ENCODE results near the gene SLC39A2. TPM values are rescaled to one million over a fixed set of nuclear protein-coding genes. Genes with fewer than 3 reads are reported as not detected.

SLC39A2 gene
- 0.86 TPM in 1 of 2 replicates, not detected in the other for total RNA-seq (2011; cell fraction: chromatin; rRNA removed; ENCODE audit: low replicate concordance)
- not detected in 2 replicates for total RNA-seq (2011; cell fraction: nucleolus; rRNA removed)
- total RNA-seq (2011; cell fraction: nucleoplasm; rRNA removed) = 1.1 TPM in 1 of 2 replicates, not detected in the other
- total RNA-seq (2014; rRNA removed) (not detected in 2 replicates), total RNA-seq (2014; rRNA removed; fragmentation: Illumina TruSeq; extraction: Trizol) (not detected in 2 replicates), total RNA-seq (2015; rRNA removed; fragmentation: Illumina TruSeq; extraction: Trizol) (not detected in 2 replicates), total RNA-seq (2021) (not detected in 2 replicates), polyA plus RNA-seq (2011; rRNA removed) (0.06 and 0.07 TPM in 2 replicates), polyA plus RNA-seq (2014; fragmentation: Illumina TruSeq; extraction: Trizol) (not detected in 2 replicates), polyA plus RNA-seq (2014; fragmentation: Nextera tagmentation; extraction: Ambion mirVana) (not detected), polyA plus RNA-seq (2014; rRNA removed) (0.09 TPM in 1 of 2 replicates, not detected in the other), polyA minus RNA-seq (2011; rRNA and poly(A)+ RNA removed) (not detected in 2 replicates), Bru-seq, nascent RNA (percentile 25 among the genes with signal in this experiment), BruChase-seq, experiment 1, labeled RNA remaining after a 2-hour chase (percentile 24 among the genes with signal in this experiment), BruChase-seq, experiment 2, labeled RNA remaining after a 6-hour chase (percentile 18 among the genes with signal in this experiment)
- polyA plus RNA-seq (2011; cell fraction: cytosol; rRNA removed) = 0.10 TPM in 1 of 2 replicates, not detected in the other
- polyA plus RNA-seq (2011; cell fraction: nucleus; rRNA removed) = 0.18 and 0.20 TPM in 2 replicates
- polyA plus RNA-seq (2012) = not detected in 2 replicates
- not detected in 2 replicates for polyA minus RNA-seq (2011; cell fraction: cytosol; rRNA and poly(A)+ RNA removed)
- 0.67 TPM in 1 of 2 replicates, not detected in the other for polyA minus RNA-seq (2011; cell fraction: nucleus; rRNA and poly(A)+ RNA removed)
- long read RNA-seq, experiment 1 = 0 reads
- long read RNA-seq, experiment 2 = 0 reads
- long read RNA-seq, experiment 3 = 0 reads

GRCh38 chr14:20998674-20999366 is at the start of gene SLC39A2:
SLC39A2 (plus strand) TSS chr14:20999293; CDS start chr14:20999447, 154 bp downstream.
- Histone ChIP-seq H3K9ac (ENCODE audit: insufficient read depth in 1 of 2, low read depth in 2 of 2, low read length in 2 of 2) (no peak within 1 kb of the TSS), H4K20me1 (replicated peaks; ENCODE audit: control insufficient read depth, insufficient read depth, low read length) (no peaks in the 10 kb centered on the region), H3K79me2 (ENCODE audit: control insufficient read depth, insufficient read depth, low read length) (no peaks in the 10 kb centered on the region), H2AFZ (ENCODE audit: low read depth, low read length) (peak within 1 kb of the TSS; percentile 38; the same call in 1 of the 2 replicates), H3K4me3 (no peak within 1 kb of the TSS), H3K36me3 (ENCODE audit: control insufficient read depth, insufficient read depth, low read length) (peaks cover 29% of the 10 kb centered on the region; the same call in 2 of the 3 replicates), H3K9me1 (ENCODE audit: control insufficient read depth, insufficient read depth, low read length) (no peaks in the 10 kb centered on the region), H3K4me1 (replicated peaks in 1 of 2; ENCODE audit: control insufficient read depth in 2 of 2, insufficient read depth in 2 of 2, low read length in 2 of 2) (peaks cover 5 to 13% of the 10 kb centered on the region in 2 experiments; a peak in 3 of 5 replicates), H3K27me3 (ENCODE audit: control insufficient read depth in 2 of 2, insufficient read depth in 2 of 2, low read length in 2 of 2) (no peaks in the 10 kb centered on the region), H3K27ac (ENCODE audit: extremely low read depth, low read depth, low read length) (no peak within 1 kb of the TSS), H3K4me2 (ENCODE audit: insufficient read depth, low read length) (no peak within 1 kb of the TSS), H3K9me3 (replicated peaks; ENCODE audit: control insufficient read depth, insufficient read depth, low read depth, low read length) (no peaks in the 10 kb centered on the region)
- peak; percentile 17 to 38 (median 24) for DNase-seq (ENCODE audit: extremely low read depth in 1 of 4, low spot score in 3 of 4)
- intact Hi-C loops (cut with micrococcal nuclease) (no loop called here), in situ Hi-C loops (cut with MboI) (no loop called here)
- peak; percentile 84 for ATAC-seq
- no TSS peak for BruUV-seq (replicated peaks)
- POLR2A ChIA-PET = interaction anchor here (0.8 to 0.9 kb wide), 2 partner anchors 69 to 111 kb away, joined by 3 read pairs; no protein-coding TSS in a partner anchor
- WGBS (ENCODE audit: insufficient coverage, low coverage, missing lambda C conversion rate) = 23% methylated on average over 6 of the region's 6 CpGs
- CTCF ChIA-PET (ENCODE audit: low intra/inter-chr PET ratio) = no interaction called here
- FAIRE-seq = no peak
- TF ChIP-seq ZNF766 (CRISPR knock-in tag; conservative IDR thresholded peaks at IDR 0.05) = no peak
- no peak for TF ChIP-seq TEAD1 (CRISPR knock-in tag; IDR thresholded peaks at IDR 0.05)
- TF ChIP-seq WHSC1 (IDR thresholded peaks at IDR 0.05; ENCODE audit: low read length) = no peak
- no peak for TF ChIP-seq LARP7 (IDR thresholded peaks at IDR 0.05)
- no peak for TF ChIP-seq E2F5 (CRISPR knock-in tag; IDR thresholded peaks at IDR 0.05)
- no peak for TF ChIP-seq ELK3 (CRISPR knock-in tag; IDR thresholded peaks at IDR 0.05)
- no peak for TF ChIP-seq PHF20 (IDR thresholded peaks at IDR 0.05; ENCODE audit: partially characterized antibody)
- TF ChIP-seq IRF9 (tag; IDR thresholded peaks at IDR 0.05) = no peak
- no peak for TF ChIP-seq ATF4 (CRISPR knock-in tag; IDR thresholded peaks at IDR 0.05)
- TF ChIP-seq PHF8 (IDR thresholded peaks at IDR 0.05; ENCODE audit: borderline replicate concordance, low read length) = no peak

All from K562 (cell line).